ENCODE measurements around the gene ZMIZ1. TPM values are rescaled to one million over a fixed set of nuclear protein-coding genes. Genes with fewer than 3 reads are reported as not detected.

Gene ZMIZ1
- total RNA-seq, 6 experiments from 2014 or later, result 38.6 to 60.3 (median 51.2) TPM

GRCh38 chr10:79173582-79174262 is 105.0 kb downstream of the ZMIZ1 start:
- Mint-ChIP-seq H3K36me3 (ENCODE audit: low read depth) (0 out of 2 replicates have a peak, but pooled peaks cover 10% of the 10 kb centered on the region), H3K27ac (peak overlapping the region; percentile 93), H3K27me3 (ENCODE audit: insufficient read depth) (peaks cover 5% of the 10 kb centered on the region), H3K4me3 (no peak overlapping the region; the same call in 1 of the 2 replicates), H3K4me1 (ENCODE audit: low read depth) (peaks cover 58% of the 10 kb centered on the region), H3K9me3 (no peaks in the 10 kb centered on the region)
- TF ChIP-seq, protein P1, sequence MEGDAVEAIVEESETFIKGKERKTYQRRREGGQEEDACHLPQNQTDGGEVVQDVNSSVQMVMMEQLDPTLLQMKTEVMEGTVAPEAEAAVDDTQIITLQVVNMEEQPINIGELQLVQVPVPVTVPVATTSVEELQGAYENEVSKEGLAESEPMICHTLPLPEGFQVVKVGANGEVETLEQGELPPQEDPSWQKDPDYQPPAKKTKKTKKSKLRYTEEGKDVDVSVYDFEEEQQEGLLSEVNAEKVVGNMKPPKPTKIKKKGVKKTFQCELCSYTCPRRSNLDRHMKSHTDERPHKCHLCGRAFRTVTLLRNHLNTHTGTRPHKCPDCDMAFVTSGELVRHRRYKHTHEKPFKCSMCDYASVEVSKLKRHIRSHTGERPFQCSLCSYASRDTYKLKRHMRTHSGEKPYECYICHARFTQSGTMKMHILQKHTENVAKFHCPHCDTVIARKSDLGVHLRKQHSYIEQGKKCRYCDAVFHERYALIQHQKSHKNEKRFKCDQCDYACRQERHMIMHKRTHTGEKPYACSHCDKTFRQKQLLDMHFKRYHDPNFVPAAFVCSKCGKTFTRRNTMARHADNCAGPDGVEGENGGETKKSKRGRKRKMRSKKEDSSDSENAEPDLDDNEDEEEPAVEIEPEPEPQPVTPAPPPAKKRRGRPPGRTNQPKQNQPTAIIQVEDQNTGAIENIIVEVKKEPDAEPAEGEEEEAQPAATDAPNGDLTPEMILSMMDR (IDR thresholded peaks at IDR 0.05), result no peak
- no peak for DNase-seq

GRCh38 chr10:79176052-79176501 is 107.3 kb downstream of the ZMIZ1 start:
- Mint-ChIP-seq H3K27ac (peak overlapping the region; percentile 93), H3K36me3 (ENCODE audit: low read depth) (0 out of 2 replicates have a peak, but pooled peaks cover 8% of the 10 kb centered on the region), H3K4me3 (peak overlapping the region; percentile 15; the same call in 1 of the 2 replicates), H3K4me1 (ENCODE audit: low read depth) (peaks cover 78% of the 10 kb centered on the region), H3K27me3 (ENCODE audit: insufficient read depth) (peaks cover 5% of the 10 kb centered on the region), H3K9me3 (no peaks in the 10 kb centered on the region)
- TF ChIP-seq, protein P1 (IDR thresholded peaks at IDR 0.05), result no peak
- no peak for DNase-seq

- Mint-ChIP-seq H3K4me1 (ENCODE audit: low read depth) (peaks cover 88% of the 10 kb centered on the region), H3K36me3 (ENCODE audit: low read depth) (no peaks in the 10 kb centered on the region), H3K4me3 (peak overlapping the region; percentile 26), H3K27me3 (ENCODE audit: insufficient read depth) (peaks cover 7% of the 10 kb centered on the region), H3K27ac (peak overlapping the region; percentile 93), H3K9me3 (no peaks in the 10 kb centered on the region)
- TF ChIP-seq, protein P1 (IDR thresholded peaks at IDR 0.05), result no peak
- no peak for DNase-seq
Measured at GRCh38 chr10:79176949-79177602, 108.3 kb downstream of the ZMIZ1 start.

GRCh38 chr10:79178070-79178576 is 109.4 kb downstream of the ZMIZ1 start:
- peaks cover 94% of the 10 kb centered on the region for H3K4me1 Mint-ChIP-seq (ENCODE audit: low read depth)
- DNase-seq, result no peak
- TF ChIP-seq, protein P1 (IDR thresholded peaks at IDR 0.05), result no peak
- peak overlapping the region; percentile 50 for H3K4me3 Mint-ChIP-seq
- no peaks in the 10 kb centered on the region for H3K36me3 Mint-ChIP-seq (ENCODE audit: low read depth)
- no peaks in the 10 kb centered on the region for H3K9me3 Mint-ChIP-seq
- peak overlapping the region; percentile 93 for H3K27ac Mint-ChIP-seq
- peaks cover 9% of the 10 kb centered on the region for H3K27me3 Mint-ChIP-seq (ENCODE audit: insufficient read depth)

- Mint-ChIP-seq H3K9me3 (no peaks in the 10 kb centered on the region), H3K4me1 (ENCODE audit: low read depth) (peaks cover 96% of the 10 kb centered on the region), H3K36me3 (ENCODE audit: low read depth) (no peaks in the 10 kb centered on the region), H3K27ac (peak overlapping the region; percentile 93), H3K27me3 (ENCODE audit: insufficient read depth) (peaks cover 9% of the 10 kb centered on the region), H3K4me3 (peak overlapping the region; percentile 64; the same call in 1 of the 2 replicates)
- DNase-seq, result peak; percentile 68
- TF ChIP-seq, protein P1 (IDR thresholded peaks at IDR 0.05), result no peak
Measured at GRCh38 chr10:79178614-79179163, 109.9 kb downstream of the ZMIZ1 start.

All from HFFc6 (cell line).